ENCODE results near the gene MATCAP1. TPM values are rescaled to one million over a fixed set of nuclear protein-coding genes. Genes with fewer than 3 reads are reported as not detected.
A peak's percentile ranks its signal among the peaks of the same experiment; 100 is the strongest.

Gene MATCAP1
- total and polyA plus RNA-seq, 2 of the 13 experiments (the other 11 are each of a cell fraction or from before 2014, with no cell fraction given), result 11.2 to 24.5 TPM

- TF ChIP-seq ZBTB10 (CRISPR knock-in tag; IDR thresholded peaks at IDR 0.05; ENCODE audit: borderline replicate concordance), result peak; percentile 78; the same call in 1 of the 2 replicates
- no peak for TF ChIP-seq MAFF (IDR thresholded peaks at IDR 0.05; ENCODE audit: low read depth, low read length)
- peak; percentile 78 for TF ChIP-seq ZNF275 (CRISPR knock-in tag; IDR thresholded peaks at IDR 0.05; ENCODE audit: borderline replicate concordance)
- TF ChIP-seq, protein P1, sequence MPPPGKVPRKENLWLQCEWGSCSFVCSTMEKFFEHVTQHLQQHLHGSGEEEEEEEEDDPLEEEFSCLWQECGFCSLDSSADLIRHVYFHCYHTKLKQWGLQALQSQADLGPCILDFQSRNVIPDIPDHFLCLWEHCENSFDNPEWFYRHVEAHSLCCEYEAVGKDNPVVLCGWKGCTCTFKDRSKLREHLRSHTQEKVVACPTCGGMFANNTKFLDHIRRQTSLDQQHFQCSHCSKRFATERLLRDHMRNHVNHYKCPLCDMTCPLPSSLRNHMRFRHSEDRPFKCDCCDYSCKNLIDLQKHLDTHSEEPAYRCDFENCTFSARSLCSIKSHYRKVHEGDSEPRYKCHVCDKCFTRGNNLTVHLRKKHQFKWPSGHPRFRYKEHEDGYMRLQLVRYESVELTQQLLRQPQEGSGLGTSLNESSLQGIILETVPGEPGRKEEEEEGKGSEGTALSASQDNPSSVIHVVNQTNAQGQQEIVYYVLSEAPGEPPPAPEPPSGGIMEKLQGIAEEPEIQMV (CRISPR knock-in tag; IDR thresholded peaks at IDR 0.05; ENCODE audit: low read depth), result peak; percentile 58; the same call in 1 of the 2 replicates
- no peak for TF ChIP-seq SOX6 (IDR thresholded peaks at IDR 0.05)
- peak; percentile 38 for TF ChIP-seq SOX6 (CRISPR knock-in tag; IDR thresholded peaks at IDR 0.05)
- no peak for TF ChIP-seq HNF4A (CRISPR knock-in tag; IDR thresholded peaks at IDR 0.05)
- peak; percentile 54; the same call in 1 of the 2 replicates for TF ChIP-seq EEA1 (CRISPR knock-in tag; IDR thresholded peaks at IDR 0.05; ENCODE audit: borderline replicate concordance)
- TF ChIP-seq, protein P2, sequence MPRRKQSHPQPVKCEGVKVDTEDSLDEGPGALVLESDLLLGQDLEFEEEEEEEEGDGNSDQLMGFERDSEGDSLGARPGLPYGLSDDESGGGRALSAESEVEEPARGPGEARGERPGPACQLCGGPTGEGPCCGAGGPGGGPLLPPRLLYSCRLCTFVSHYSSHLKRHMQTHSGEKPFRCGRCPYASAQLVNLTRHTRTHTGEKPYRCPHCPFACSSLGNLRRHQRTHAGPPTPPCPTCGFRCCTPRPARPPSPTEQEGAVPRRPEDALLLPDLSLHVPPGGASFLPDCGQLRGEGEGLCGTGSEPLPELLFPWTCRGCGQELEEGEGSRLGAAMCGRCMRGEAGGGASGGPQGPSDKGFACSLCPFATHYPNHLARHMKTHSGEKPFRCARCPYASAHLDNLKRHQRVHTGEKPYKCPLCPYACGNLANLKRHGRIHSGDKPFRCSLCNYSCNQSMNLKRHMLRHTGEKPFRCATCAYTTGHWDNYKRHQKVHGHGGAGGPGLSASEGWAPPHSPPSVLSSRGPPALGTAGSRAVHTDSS (CRISPR knock-in tag; conservative IDR thresholded peaks at IDR 0.05), result peak; percentile 69; the same call in 1 of the 2 replicates
- TF ChIP-seq HIVEP1 (CRISPR knock-in tag; IDR thresholded peaks at IDR 0.05), result 0 out of 2 replicates have a peak, but pooled peaks have one; percentile 6
- TF ChIP-seq MAF1 (CRISPR knock-in tag; IDR thresholded peaks at IDR 0.05; ENCODE audit: borderline replicate concordance), result 0 out of 2 replicates have a peak, but pooled peaks have one; percentile 29
- TF ChIP-seq ZNF839 (CRISPR knock-in tag; IDR thresholded peaks at IDR 0.05; ENCODE audit: borderline replicate concordance), result peak; percentile 72; the same call in 1 of the 2 replicates
- TF ChIP-seq SRSF1 (optimal IDR thresholded peaks at IDR 0.05; ENCODE audit: low read depth, low read length), result peak; percentile 2
- no peak for TF ChIP-seq SOX13 (IDR thresholded peaks at IDR 0.05)
- TF ChIP-seq SOX13 (CRISPR knock-in tag; conservative IDR thresholded peaks at IDR 0.05 in 1 of 2, IDR thresholded peaks at IDR 0.05 in 1 of 2), result 0 out of 4 replicates have a peak, but pooled peaks of 1 of the 2 experiments have one; percentile 21
- TF ChIP-seq, protein P3, sequence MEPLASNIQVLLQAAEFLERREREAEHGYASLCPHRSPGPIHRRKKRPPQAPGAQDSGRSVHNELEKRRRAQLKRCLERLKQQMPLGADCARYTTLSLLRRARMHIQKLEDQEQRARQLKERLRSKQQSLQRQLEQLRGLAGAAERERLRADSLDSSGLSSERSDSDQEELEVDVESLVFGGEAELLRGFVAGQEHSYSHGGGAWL (CRISPR knock-in tag; IDR thresholded peaks at IDR 0.05), result 0 out of 2 replicates have a peak, but pooled peaks have one; percentile 41
- TF ChIP-seq ZNF501 (CRISPR knock-in tag; IDR thresholded peaks at IDR 0.05), result peak; percentile 70; the same call in 1 of the 2 replicates
- TF ChIP-seq ARNT2 (CRISPR knock-in tag; IDR thresholded peaks at IDR 0.05; ENCODE audit: low read depth), result peak; percentile 68; the same call in 1 of the 2 replicates
- TF ChIP-seq ISL2 (CRISPR knock-in tag; IDR thresholded peaks at IDR 0.05), result 0 out of 2 replicates have a peak, but pooled peaks have one; percentile 55
- TF ChIP-seq PAWR (CRISPR knock-in tag; IDR thresholded peaks at IDR 0.05; ENCODE audit: borderline replicate concordance), result no peak
- no peak for TF ChIP-seq NKX3-1 (CRISPR knock-in tag; IDR thresholded peaks at IDR 0.05)
- no peak; the same call in 1 of the 2 replicates for TF ChIP-seq ZSCAN29 (CRISPR knock-in tag; conservative IDR thresholded peaks at IDR 0.05)
Observed at GRCh38 chr16:67150833-67151396, 32.8 kb downstream of the MATCAP1 start, which contains the start of gene B3GNT9 (continued).

Data from HepG2 (cell line).